ENCODE measurements around the gene BNIP3. TPM values are rescaled to one million over a fixed set of nuclear protein-coding genes. Genes with fewer than 3 reads are reported as not detected.
"Not testable (repeated sequence)": the region's sequence is repeated elsewhere in the genome, so short reads cannot be mapped to it uniquely, and the experiment has no call there.

BNIP3 gene
- total RNA-seq, 2 experiments from 2014 or later = 59.0 to 62.2 TPM

DNA sequence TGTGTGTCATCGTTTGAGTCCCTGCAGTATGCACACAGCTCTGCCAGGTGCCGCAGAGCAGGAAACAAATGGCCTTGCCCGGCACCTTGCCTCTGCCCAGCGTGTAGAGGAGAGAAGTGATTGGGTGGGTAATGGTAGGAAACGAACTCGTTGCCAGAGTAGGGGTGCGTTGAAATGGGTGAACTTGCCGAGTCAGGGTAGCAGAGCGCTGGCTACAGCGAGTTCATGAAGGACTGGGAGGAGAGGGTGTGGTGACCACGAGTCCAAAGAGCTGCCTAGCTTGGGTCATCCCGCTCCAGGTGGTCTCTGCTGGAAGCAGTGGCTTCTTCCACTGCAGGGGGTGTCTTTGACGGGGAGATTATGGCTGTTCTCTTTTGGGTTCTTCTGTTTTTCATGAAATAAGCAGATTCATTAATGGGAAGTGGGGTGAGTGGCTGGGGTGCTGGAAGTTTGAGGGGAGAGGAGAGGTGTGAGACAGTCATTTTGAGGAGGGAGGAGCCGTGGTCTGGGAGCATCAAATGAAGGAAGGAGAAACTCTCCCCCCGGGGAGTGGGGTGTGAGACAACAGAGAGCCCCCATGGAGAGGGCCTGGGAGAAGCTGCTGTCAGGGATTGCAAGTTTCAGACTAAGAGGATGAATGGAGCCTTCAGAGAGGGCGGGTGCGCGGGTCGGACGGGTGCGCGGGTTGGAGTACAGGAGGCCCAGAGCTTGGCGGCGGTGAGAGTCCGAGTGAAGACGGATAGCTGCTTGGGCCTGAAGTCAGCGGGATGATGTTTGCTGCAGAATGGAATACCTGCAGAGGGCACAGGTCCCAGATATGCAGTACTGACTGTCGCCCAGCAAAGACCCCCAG is 54.8 kb downstream of the BNIP3 start:
- Mint-ChIP-seq H3K4me3 (no peak overlapping the region), H3K9me3 (peaks cover 7% of the 10 kb centered on the region), H3K4me1 (peaks cover 71% of the 10 kb centered on the region), H3K27ac (no peak overlapping the region), H3K36me3 (ENCODE audit: low read depth) (peaks cover 32% of the 10 kb centered on the region), H3K27me3 (no peaks in the 10 kb centered on the region)
- ChIA-PET POLR2A (no interaction called here), CTCF (interaction anchor here (0.9 kb wide), 1 partner anchor 35 kb away, joined by 3 read pairs; no protein-coding TSS in a partner anchor)
- DNase-seq = no peak

DNA sequence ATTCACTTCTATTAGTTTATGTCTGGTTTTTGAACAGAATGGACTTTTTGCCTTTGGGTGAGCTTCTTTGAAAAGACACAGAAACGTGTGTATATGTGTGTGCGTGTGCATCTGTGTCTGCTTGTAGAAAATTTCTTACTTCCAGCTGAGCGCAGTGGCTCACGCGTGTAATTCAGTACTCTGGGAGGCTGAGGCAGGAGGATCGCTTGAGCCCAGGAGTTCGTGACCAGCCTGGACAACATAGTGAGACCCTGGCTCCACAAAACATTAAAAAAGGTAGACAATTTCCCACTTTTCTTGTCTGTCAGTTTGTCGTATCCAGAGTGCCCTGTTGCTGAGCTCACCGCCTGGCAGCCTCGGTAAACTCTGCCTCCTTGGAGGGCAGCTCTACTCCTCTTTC is 55.5 kb downstream of the BNIP3 start:
- Mint-ChIP-seq H3K36me3 (ENCODE audit: low read depth) (peaks cover 32% of the 10 kb centered on the region), H3K27me3 (no peaks in the 10 kb centered on the region), H3K27ac (no peak overlapping the region), H3K9me3 (peaks cover 7% of the 10 kb centered on the region), H3K4me3 (no peak overlapping the region), H3K4me1 (peaks cover 64% of the 10 kb centered on the region)
- CTCF ChIA-PET = no interaction called here
- DNase-seq = no peak
- POLR2A ChIA-PET = no interaction called here

DNA sequence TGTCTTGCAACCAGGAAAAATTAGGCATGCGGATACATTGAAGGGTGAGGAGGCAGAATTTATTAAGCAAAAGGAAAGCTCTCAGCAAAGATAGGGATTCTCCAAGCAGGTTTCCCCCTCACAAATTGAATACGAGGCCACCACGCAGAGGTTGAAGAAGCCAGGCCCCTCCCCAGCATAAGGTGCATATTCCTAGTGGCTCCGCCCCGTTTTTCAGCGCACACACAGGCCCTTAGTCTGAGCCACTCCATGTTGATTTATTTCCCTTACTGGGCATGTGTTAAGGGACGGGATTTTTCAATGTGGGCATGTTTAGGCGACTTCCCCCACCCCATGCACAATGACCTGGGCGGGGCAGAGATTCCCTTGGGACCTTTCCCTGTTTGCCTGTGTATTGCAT is 56.0 kb downstream of the BNIP3 start:
- ChIA-PET POLR2A (no interaction called here), CTCF (no interaction called here)

DNA sequence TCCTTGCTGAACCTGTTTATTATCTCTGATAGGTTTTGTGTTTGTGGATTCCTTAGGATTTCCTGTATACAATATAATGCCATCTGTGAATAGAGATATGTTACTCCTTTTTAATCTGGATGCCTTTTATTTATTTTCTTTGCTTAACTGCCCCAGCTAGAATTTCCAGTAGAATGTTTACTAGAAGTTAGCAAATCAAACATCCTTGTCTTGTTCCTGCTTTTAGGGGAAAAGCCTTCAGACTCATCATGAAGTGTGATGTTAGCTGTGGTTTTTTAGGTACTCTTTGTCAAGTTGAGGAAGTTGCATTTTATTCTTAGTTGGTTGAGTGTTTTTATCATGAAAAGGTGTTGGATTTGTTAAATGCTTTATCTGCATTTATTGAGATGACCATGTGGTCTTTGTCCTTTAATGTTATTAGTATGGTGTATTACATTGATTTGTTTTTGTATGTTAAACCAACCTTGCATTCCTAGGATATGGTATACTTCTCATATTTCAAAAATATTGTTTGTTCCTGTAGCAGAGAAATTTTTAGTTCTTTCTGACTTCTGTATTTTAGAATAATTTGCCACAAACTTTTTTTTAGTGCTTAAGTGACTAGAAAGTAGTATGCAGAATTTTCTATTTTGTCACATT is 56.6 kb downstream of the BNIP3 start:
- peaks cover 32% of the 10 kb centered on the region for H3K36me3 Mint-ChIP-seq (ENCODE audit: low read depth)

More for the DNA sequence above, 56.0 kb downstream of the BNIP3 start:
- Mint-ChIP-seq H3K9me3 (peaks cover 7% of the 10 kb centered on the region), H3K36me3 (ENCODE audit: low read depth) (peaks cover 34% of the 10 kb centered on the region), H3K4me3 (no peak overlapping the region), H3K4me1 (peaks cover 62% of the 10 kb centered on the region), H3K27ac (no peak overlapping the region), H3K27me3 (no peaks in the 10 kb centered on the region)
- no peak for DNase-seq

DNA sequence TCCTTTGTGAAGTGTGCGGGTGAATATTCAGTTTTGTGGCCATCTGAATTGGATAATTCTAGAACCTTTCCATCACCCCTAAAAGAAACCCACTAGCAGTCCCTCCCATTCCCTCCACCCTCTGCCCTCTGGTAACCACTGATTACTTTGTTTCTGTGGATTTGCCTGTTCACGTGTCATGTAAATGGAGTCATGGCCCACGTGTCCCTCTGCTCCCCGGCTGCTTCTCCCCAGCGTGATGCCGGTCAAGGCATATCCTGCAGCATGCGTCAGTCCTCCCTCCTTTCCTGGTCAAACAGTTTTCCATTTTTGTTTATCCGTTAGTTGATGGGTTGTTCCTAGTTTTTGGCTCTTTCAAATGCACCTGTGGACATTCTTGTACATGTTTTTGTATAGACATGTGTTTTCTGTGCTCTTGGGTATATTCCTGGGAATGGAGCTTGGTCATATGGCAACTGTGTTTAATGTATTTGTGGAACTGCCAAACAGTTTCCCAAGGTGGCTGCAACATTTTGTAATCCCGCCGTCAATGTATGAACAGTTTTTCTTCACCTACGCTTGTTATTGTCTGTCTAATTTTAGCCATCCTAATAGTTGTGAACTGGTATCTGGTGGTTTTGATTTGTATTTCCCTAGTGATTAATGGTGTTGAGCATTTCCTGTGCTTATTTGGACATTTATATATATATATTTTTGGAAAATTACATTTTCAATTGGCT is 58.5 kb downstream of the BNIP3 start:
- peak overlapping the region; percentile 43 for H3K27ac Mint-ChIP-seq
- no peak for DNase-seq
- H3K4me3 Mint-ChIP-seq = no peak overlapping the region
- ChIA-PET CTCF (interaction anchor here (1.1 kb wide), 1 partner anchor 12 kb away, joined by 3 read pairs; no protein-coding TSS in a partner anchor), POLR2A (no interaction called here)
- peaks cover 7% of the 10 kb centered on the region for H3K9me3 Mint-ChIP-seq
- H3K36me3 Mint-ChIP-seq (ENCODE audit: low read depth) = peaks cover 27% of the 10 kb centered on the region
- H3K4me1 Mint-ChIP-seq = peaks cover 38% of the 10 kb centered on the region
- no peaks in the 10 kb centered on the region for H3K27me3 Mint-ChIP-seq

More for the DNA sequence above, 56.6 kb downstream of the BNIP3 start:
- CTCF ChIA-PET = interaction anchor here (0.6 kb wide), 1 partner anchor 1314 kb away, joined by 3 read pairs; no protein-coding TSS in a partner anchor
- H3K4me3 Mint-ChIP-seq = no peak overlapping the region
- H3K27me3 Mint-ChIP-seq = no peaks in the 10 kb centered on the region
- peaks cover 56% of the 10 kb centered on the region for H3K4me1 Mint-ChIP-seq
- H3K9me3 Mint-ChIP-seq = peaks cover 7% of the 10 kb centered on the region
- no peak overlapping the region for H3K27ac Mint-ChIP-seq
- no peak for DNase-seq
- POLR2A ChIA-PET = no interaction called here

DNA sequence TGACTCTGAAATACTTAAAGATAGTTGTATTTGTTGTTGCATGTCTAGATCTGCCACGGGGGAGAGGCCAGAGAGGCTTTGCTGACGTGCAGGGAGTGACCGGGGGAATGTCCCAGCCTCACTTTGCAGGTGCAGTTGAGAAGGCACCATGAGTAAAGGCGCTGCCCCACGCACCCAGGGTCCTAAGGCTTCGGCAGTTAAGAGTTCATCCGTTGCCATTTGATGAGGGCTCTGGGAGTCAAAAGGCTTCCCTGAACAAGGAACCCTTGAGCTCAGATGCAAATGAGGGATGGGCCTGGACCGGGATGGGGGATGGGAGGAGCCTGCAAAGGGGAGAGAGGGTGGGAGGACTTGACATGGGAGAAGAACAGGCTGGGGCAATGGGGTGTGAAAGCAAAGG is 60.5 kb downstream of the BNIP3 start:
- H3K4me3 Mint-ChIP-seq = no peak overlapping the region
- no peaks in the 10 kb centered on the region for H3K27me3 Mint-ChIP-seq
- H3K4me1 Mint-ChIP-seq = peaks cover 19% of the 10 kb centered on the region
- no peak overlapping the region for H3K27ac Mint-ChIP-seq
- peaks cover 7% of the 10 kb centered on the region for H3K9me3 Mint-ChIP-seq
- DNase-seq = no peak
- POLR2A ChIA-PET = no interaction called here
- H3K36me3 Mint-ChIP-seq (ENCODE audit: low read depth) = peaks cover 28% of the 10 kb centered on the region
- CTCF ChIA-PET = no interaction called here

DNA sequence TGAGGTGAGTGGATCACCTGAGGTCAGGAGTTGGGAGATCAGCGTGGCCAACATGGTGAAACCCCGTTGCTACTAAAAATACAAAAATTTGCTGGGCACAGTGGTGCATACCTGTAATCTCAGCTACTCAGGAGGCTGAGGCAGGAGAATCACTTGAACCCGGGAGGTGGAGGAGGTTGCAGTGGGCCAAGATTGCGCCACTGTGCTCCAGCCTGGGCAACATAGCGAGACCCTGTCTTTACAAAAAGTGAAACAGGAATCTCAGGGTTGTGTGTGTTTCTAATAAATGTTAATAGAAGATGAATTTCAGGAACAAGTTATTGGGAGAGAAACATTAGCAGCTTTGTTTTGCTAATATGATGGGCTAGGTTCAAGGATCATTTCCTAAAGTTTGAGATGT is 61.0 kb downstream of the BNIP3 start:
- POLR2A ChIA-PET = no interaction called here
- H3K36me3 Mint-ChIP-seq (ENCODE audit: low read depth) = peaks cover 26% of the 10 kb centered on the region
- CTCF ChIA-PET = no interaction called here
- H3K4me1 Mint-ChIP-seq = peaks cover 17% of the 10 kb centered on the region
- H3K27ac Mint-ChIP-seq = no peak overlapping the region
- DNase-seq = no peak
- peaks cover 7% of the 10 kb centered on the region for H3K9me3 Mint-ChIP-seq
- H3K27me3 Mint-ChIP-seq = no peaks in the 10 kb centered on the region
- H3K4me3 Mint-ChIP-seq = no peak overlapping the region

DNA sequence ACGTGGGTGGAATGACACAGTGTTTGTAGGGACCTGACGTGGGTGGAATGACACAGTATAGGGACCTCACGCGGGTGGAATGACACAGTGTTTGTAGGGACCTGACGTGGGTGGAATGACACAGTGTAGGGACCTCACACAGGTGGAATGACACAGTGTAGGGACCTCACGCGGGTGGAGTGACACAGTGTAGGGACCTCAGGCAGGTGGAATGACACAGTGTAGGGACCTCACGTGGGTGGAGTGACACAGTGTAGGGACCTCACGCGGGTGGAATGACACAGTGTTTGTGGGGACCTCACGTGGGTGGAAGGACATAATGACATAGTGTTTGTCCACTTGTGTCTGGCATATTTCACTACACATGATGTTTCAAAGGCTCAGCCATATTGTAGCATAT is 61.6 kb downstream of the BNIP3 start:
- Mint-ChIP-seq H3K9me3 (peaks cover 4% of the 10 kb centered on the region), H3K27ac (no peak overlapping the region), H3K27me3 (no peaks in the 10 kb centered on the region), H3K36me3 (ENCODE audit: low read depth) (peaks cover 20% of the 10 kb centered on the region), H3K4me1 (peaks cover 13% of the 10 kb centered on the region), H3K4me3 (no peak overlapping the region)
- DNase-seq = no peak
- POLR2A ChIA-PET = no interaction called here
- CTCF ChIA-PET = no interaction called here

DNA sequence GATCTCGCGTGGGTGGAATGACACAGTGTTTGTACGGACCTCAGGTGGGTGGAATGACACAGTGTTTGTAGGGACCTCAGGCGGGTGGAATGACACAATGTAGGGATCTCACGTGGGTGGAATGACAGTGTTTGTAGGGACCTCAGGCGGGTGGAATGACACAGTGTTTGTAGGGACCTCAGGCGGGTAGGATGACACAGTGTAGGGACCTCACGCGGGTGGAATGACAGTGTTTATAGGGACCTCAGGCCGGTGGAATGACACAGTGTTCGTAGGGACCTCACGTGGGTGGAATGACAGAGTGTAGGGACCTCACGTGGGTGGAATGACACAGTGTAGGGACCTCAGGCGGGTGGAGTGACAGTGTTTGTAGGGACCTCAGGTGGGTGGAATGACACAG is 62.3 kb downstream of the BNIP3 start:
- H3K4me3 Mint-ChIP-seq, POLR2A ChIA-PET, H3K27ac Mint-ChIP-seq, H3K9me3 Mint-ChIP-seq, DNase-seq, H3K27me3 Mint-ChIP-seq, CTCF ChIA-PET, H3K4me1 Mint-ChIP-seq: not testable (repeated sequence)
- H3K36me3 Mint-ChIP-seq (ENCODE audit: low read depth) = peaks cover 19% of the 10 kb centered on the region

Other genes starting within 250 kb of the BNIP3 start
- gene PPP2R2D, start 80.9 kb downstream of the BNIP3 start, total RNA-seq = 10 to 100 TPM; 38.5 to 43.1 TPM
- under 1 TPM; 0.07 to 0.12 TPM for gene JAKMIP3, start 84.0 kb upstream of the BNIP3 start, total RNA-seq
- 1 to 10 TPM; 1.2 to 1.6 TPM for gene DPYSL4, start 205.0 kb upstream of the BNIP3 start, total RNA-seq